ENCODE data around the gene CPT1C.
"Not testable (repeated sequence)": the region's sequence is repeated elsewhere in the genome, so short reads cannot be mapped to it uniquely, and the experiment has no call there.

CPT1C gene

DNA sequence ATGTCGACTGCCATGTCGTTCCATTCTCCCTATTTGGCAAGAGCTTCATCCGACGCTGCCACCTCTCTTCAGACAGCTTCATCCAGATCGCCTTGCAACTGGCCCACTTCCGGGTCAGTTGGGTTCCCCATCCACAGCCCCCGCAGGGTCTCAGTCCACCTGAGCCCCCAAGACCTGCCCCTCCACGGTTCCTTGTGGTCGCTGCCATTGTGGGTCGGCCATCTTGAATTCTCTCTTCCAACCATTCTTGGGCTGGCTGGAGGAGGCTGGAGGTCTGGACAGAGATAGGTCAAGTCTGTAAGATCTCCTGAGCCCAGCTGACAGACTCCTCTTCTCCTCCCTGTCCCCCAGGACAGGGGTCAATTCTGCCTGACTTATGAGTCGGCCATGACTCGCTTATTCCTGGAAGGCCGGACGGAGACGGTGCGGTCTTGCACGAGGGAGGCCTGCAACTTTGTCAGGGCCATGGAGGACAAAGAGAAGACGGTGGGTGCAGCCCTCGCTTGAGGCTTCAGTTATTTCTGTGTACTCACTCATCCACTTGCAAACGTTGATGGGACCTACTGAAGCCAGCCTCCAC is 19.5 kb downstream of the CPT1C start:
- DNase-seq, result no peak

DNA sequence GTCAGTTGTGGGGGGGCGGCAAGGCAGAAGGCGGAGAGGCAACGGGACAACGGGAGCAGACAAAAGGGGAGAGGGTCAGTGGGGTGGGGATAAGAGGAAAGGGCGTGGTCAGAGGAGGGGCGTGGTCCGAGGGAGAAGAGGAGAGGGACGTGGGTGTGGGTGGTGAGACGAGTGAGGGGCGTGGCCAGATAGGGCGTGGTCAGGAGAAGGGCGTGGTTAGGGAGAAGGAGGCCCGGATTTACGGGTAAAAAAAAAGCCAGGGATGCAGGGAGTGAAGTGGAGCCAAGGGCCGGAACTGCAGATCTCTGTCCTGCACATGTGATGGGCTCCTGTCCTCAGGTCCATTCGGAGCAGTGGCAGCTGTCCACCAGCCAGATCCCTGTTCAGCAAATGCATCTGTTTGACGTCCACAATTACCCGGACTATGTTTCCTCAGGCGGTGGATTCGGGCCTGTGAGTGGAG is 21.5 kb downstream of the CPT1C start:
- DNase-seq, result no peak

DNA sequence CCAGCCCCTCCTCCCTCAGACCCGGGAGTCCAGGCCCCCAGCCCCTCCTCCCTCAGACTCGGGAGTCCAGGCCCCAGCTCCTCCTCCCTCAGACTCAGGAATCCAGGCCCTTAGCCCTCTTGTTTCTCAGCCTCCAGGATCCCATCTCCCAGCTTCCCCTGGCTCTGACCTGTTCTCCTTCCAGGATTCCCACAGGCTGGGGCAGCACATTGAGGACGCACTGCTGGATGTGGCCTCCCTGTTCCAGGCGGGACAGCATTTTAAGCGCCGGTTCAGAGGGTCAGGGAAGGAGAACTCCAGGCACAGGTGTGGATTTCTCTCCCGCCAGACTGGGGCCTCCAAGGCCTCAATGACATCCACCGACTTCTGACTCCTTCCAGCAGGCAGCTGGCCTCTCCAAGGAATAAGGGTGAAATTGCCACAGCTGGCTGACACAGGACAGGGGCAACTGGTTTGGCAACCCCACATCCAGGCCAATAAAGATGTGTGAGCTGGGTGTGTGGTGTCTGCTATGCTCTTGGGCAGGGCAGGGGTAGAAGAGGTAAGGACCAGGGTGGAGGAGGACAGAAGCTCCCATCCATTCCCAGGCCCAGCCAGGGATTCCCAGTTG is 22.4 kb downstream of the CPT1C start:
- DNase-seq, result no peak

DNA sequence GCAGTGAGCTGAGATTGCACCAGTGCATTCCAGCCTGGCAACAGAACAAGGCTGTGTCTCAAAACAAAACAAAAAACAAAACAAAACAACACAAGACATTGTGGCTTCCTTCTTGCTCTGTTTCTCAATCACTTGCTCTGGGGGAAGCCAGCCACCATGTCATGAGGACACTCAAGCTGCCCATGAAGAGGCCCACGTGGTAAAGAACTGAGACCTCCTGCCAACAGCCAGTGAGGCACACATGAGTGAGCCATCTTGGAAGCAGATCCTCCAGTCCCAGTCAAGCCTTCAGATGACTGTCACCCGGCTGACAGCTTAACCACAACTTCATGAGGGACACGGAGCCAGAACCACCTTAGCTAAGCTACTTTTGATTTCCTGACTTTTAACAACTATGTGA is 25.2 kb downstream of the CPT1C start:
- no peak for DNase-seq

DNA sequence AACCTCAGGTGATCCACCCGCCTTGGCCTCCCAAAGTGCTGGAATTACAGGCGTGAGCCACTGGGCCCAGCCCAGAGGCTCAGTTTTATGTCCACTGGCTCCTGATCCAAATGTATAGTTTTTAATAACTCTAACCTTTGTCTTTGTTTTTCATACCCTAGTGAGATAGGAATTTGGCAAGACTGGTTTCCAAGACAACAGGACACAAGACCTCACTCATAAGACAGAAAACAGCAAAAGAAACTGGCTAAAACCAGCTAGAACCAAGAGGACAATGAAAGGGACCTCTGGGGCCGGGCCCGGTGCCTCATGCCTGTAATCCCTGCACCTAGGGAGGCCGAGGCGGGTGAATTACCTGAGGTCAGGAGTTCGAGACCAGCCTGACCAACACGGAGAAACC is 27.6 kb downstream of the CPT1C start:
- DNase-seq, result no peak

DNA sequence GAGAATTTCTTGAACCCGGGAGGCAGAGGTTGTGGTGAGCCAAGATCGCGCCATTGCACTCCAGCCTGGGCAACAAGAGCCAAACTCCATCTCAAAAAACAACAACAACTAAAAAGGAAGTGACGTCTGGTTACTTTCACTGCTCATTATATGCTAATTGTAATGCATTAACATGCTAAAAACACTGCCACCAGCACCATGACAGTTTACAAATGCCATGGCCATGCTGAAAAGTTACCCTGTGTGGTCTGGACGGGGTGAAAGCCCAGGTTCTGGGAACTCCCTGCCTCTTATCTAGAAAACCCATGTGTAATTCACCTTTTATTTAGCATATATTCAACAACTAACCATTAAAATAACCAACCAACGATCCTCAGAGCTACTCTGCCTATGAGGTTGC is 28.1 kb downstream of the CPT1C start:
- DNase-seq, result no peak

DNA sequence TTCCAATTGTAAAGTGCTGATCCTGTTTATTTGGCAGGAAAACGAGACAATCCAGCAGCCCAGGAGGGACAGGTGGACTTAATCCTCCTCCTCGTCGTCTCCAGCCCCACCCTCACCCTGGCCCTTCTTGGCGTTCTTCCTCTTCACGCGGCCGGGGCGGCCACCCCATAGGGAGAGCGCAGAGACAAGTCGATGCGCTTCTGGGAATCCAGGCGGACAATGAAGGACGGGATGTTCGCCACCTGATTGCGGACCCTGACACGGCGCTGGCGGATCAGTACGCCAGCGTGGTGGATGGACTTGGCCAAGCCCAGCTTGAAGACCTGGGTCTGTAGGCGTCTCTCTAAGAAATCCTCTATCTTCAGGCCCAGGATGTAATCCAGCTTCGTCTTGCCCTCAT is 28.5 kb downstream of the CPT1C start:
- not testable (repeated sequence) for DNase-seq

DNA sequence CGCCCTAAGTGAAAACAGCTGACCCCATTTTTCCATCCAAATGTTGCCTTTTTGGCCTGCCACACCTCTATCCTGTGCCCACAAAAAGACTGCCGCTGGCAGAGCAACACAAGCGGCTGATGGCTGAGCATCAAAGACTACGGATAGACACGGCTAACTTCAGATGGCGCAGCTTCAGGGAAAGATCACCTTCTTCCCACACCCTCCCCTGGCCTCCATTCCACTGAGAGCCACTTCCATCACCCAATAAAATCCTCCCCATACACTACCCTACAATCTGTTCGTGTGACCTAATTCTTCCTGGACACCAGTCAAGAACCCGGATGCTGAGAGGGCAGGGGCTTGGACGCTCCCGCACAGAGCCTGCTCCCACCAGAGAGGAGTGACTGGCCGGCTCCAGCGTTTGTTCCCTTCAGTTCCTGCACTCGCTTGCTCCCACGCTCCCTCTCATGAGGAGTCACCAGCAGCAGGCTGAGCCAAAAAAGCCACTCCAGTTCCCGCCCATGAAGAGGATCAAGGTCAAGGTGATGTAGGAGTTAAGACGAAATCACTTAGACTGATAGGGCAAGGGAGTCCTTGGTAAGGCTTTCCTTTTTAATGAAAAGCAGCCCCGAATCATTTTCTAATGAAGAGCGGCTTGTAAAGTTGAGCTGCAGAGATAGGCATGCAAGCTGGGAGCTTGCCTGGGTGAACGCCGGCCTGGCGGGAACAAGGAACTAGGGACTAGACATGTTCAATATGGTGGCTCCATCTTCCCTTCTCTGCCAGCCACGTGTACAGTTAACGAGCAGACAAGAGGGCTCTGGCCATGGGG is 36.5 kb downstream of the CPT1C start:
- DNase-seq, result no peak

DNA sequence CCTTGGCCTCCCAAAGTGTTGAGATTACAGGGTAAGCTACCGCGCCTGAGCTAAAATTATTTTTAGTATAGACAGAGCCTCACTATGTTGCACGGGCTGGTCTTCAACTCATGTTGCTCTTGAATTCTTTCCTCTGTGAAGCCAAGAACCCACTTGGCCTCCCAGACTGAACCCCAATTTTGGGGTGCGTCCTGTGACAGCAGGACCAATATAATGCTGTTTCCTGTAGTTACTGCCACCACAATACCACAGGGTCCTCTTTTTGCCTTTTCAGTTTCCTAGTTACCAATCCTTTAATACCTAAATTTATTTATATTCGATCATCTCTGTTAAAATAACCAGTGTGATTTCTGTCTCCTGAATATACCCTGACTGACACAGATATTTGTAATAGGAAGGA is 39.2 kb downstream of the CPT1C start:
- DNase-seq, result no peak

DNA sequence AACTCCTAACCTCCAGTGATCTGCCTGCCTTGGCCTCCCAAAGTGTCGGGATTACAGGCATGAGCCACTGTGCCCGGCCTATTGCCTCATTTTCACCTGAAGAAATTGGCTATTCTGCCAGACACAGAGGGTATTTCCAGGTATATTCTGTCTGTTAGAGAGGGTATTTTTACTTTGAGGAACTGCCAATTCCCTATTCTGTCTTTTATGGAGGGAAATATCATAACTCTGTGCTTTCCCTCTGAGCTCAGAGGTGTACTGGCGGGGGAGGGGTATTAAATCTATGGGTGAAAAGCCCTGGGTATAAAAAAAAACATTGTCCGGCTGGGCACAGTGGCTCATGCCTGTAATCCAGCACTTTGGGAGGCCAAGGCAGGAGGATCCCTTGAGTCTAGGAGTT is 47.4 kb downstream of the CPT1C start:
- DNase-seq, result no peak

DNA sequence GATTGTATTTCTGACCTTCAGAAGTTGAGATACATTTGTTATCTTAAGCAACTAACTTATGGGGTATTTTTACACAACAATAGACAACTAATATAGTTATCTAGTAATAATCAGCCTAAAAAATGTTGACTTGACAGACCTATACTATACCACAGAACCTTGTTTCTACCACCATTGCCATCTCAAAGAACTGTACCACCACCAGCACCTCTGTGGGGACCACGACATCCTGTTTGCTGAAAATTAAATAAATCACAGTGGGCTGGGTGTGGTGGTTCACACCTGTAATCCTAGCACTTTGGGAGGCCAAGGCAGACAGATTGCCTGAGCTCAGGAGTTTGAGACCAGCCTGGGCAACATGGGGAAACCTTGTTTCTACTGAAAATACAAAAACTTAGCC is 48.2 kb downstream of the CPT1C start:
- DNase-seq, result no peak

DNA sequence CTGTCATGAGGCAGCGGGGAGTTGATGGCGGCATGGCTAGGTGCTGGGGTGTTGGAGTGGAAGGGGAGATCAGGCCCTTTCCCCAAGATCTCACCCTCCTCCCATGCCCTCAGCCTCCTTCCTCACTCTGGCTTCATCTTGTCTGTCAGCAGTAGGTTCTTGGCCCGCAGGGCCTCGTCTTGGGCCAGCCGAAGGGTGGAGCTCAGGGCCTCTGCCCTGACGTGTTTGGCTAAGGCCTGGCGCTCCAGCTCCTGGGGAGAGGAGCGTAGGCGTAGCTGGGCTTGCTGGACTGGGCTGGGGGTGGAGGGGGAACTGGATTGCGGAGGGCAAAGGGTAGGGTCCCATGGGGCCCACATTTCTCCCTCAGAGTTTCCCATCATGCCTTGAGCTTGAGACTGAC is 49.0 kb downstream of the CPT1C start:
- DNase-seq, result no peak

DNA sequence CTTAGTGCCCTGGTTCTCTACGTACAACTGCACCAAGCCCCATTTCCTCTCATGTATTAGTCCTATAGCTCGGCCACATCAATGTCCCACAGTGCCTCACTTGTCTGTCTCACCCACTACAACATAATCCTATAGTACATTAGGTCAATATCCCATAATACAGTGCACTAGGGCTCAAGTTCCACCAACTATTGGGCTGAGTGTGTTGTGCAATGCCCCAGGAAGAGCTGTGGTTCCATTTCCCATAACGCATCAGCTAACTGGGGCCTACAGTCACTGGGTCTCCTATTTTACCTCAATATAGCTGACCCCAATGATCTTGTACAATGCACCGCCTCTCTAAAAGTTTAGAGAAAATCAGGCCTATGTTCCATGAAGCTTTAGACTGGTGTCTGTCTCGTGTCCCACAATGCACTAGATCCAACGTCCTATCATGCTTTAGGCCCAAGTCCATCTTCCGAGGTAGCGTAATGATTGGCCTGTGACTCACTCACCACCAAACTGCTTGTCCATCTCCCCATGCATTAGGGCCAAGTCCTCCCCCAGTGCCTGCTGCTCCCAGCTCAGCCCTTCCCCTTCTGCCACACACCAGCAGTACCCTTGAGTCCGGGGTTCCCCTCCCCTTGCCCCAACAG is 50.4 kb downstream of the CPT1C start:
- no peak for DNase-seq

DNA sequence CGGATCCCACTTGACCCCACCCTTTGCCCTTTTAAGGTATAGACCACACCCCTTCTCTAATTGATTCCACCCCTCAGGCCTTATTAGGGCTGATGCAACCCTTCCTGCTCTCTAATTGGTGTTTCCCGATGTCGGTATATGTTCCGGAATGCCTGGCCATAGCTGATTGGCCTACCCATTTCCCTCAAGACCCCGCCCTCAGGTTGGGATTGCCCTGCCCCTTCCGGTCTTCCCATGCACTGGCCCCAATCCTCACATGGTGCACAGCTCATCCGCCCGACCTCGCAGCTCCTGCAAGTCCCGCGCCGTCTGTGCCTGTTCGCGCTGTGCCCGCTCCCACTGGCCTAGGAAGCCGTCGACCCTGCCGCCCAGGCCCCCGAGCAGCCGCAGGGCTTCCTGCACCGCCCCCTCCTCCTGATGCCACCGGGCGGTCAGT is 54.0 kb downstream of the CPT1C start:
- no peak for DNase-seq

DNA sequence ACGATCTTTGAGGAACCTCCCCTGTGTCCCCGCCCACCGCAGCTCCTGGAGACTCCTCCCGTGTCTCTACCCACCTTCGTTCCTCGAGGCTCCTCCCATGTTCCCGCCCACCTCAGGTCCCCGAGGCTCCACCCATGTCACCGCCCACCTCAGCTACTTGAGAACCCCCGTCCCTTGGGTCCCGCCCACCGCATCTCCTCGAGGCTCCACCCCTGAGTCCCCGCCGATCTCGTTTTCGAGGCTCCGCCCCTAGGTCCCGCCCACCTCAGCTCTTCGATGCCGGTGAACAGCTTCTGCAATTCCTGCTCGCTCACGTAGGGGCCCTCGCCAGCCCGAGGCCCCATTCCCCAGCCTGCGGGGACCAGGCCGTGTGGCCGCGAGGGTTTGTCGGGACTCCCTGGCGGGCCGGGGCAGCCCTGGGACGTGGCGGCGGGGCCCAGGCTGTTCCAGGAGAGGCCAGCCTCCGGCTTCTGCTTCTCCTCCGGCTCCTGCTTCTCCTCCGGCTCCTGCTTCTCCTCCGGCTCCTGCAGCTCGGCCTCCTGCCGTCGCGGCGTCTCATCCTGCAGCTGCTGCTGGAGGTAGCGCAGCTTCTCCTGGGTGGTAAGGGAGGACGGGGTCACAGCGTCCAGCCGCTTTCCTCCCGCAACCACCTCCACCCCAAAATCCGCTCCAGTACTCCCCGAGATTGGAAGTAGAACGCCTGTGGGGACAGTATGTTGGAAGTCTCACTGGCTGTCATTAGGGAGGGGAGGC is 55.5 kb downstream of the CPT1C start:
- peak; percentile 89 for DNase-seq

DNA sequence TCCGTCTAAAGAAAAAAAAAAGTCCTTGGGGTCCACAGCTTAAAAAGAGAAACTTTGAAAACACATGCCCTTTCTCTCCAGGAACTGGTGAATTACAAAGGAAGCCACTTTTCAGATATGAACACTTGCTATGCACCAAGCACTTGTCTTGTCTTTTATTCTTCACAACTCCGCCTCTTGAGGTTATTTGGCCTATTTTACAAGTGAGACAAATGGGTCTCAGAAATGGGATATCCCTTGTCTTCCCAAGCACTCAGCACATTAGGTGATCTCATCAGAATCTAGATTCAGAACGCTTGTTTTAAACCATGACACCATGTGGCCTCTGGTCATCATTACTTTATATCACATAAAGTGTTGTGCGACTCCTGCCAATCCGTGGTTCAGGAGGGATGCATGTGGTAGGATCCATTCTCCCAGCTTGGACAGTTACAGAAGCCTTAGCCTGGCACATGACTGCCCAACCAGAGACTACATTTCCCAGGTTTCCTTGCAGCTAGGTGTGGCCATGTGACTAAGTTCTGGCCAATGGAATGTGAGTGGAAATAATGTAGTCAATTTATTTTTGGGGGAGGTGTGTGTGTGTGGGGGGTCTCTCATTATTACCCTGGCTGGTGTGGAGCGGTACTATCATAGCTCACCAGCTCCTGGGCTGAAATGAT is 58.3 kb downstream of the CPT1C start:
- no peak for DNase-seq

DNA sequence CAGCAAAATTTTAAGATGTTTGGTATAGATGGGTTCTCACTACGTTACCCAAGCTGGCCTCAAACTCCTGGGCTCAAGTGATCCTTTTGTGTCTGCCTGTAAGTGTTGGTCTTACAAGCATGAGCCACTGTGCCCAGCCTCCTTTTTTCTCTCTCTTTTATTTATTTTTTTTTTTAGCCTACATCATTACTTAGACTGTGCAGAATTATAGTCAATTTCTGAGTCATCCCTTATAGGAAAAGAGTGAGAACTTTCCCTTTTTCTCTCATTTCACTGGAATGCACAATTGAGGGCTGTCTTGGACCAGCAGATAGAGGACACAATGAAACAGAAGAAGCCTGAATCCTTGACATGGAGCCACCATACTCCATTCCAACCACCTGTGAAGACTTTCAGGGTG is 58.9 kb downstream of the CPT1C start:
- no peak for DNase-seq

DNA sequence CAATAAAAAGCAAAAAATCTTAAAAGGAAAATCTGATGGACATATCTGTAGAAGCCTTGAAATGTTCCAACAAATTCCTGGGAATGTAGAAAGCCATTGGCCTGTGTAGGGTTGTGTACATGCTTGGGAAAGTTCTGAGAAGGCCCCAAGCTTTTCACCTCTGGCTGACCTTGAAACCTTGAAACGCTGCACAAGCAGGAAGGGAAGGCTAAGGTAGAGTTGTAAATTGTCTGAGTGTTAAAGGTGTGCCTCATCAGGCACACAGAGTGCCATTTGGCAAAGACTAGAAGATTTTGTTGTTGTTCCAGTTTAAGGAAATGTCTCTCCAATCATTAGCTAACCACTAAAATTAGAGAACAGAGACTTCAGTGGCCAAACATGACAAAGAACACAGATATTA is 61.8 kb downstream of the CPT1C start:
- no peak for DNase-seq

DNA sequence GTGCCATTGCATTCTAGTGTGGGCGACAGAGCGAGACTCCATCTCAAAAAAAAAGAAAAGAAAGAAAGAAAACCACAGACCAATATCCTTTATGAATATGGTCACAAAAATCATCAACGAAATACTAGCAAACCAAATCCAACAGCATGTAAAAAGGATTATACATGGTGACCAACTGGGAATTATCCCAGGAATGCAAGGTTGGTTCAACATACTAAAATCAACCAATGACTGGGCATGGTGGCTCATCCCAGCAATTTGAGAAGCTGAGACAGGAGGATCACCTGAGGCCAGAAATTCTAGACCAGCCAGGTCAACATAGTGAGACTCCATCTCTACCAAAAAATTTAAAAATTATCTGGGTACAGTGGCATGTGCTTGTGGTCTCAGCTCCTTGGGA is 65.0 kb downstream of the CPT1C start:
- DNase-seq, result no peak

DNA sequence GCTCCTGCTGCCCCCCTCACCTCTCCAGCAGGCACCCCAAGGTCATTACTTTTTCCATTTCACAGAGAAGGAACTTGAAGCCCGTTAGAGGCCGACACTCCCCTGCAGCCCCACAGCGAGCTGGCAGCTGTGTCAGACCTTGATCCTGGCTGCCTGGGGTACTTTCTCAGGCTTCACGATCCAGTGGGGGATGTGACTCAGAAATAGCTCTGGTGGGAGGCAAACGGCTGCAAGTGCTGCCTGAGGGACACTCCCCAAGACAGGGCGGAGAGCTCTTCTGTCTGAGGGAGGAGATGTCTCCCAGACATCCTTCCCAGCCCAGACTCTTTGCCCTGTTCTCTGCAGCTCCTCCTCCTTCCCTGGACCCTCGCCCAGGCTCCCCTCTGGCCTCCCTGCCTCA is 67.4 kb downstream of the CPT1C start:
- peak; percentile 62 for DNase-seq

DNA sequence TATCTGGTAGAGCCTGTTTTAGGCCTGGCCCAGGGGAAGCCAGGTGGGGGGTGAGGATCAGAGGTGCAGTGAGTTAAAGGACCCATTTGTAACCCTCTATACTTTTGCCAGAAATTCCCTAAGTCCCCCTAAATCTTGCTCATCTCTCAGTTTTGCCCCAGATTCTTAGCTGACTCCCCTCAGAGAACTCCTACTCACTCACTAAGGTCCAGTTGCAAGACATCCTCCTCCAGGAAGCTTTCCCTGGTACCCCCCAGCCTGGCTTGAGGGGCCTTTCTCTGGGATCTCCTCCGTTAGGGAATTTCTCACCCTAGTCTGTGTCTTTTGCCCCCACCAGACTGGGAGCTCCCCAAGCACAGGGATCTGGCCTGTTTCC is 70.3 kb downstream of the CPT1C start:
- no peak for DNase-seq

DNA sequence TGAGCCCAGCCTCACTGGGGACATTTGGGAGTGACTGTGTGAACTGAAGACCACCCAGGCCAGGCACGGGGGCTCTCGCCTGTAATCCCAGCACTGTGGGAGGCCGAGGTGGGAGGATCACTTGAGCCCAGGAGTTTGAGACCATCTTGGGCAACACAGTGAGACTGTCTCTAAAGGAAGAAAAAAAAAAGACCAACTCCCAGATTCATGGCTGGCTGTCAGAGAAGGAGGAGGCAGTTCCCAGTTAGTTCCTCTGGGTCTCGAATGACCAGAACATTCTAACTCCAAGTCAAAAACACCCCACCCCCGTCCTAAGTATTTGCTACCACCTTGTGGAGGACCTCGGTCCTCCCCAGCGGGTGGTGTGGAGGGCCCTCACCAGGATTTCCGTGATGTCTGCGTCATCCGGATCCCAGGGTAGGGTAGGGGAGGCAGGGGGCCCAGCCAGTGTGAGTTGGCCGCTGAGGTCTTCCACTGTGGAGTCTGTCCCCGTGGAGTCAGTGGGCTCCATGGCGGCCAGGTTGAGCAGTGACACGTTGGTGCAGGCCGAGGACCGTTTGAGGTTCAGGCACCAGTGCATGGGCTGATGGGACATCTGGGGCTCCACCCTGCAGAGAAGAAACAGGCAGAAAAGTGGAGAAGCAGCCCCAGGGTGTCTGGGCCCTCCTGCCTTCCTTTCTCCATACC is 70.9 kb downstream of the CPT1C start:
- DNase-seq, result no peak

Data from T1000 (cell line).